Esophagus squamous epithelium (tissue), 5 donors: ENCODE measurements around the gene ATXN2. TPM values are rescaled to one million over a fixed set of nuclear protein-coding genes. Genes with fewer than 3 reads are reported as not detected.

Experiments
- DNase-seq: peaks from one replicate; lab custom pipeline; 2025; lab: John Stamatoyannopoulos, UW
- H3K27ac ChIP-seq, 4 donors: fragments of 200-600 bp; sonication (generic); one replicate each; pipeline ENCODE4 v1.5.1; 2016 to 2019; ENCODE audit warnings: mild to moderate bottlenecking in 1 of 4
- H3K27me3 ChIP-seq, 4 donors: fragments of 200-600 bp; sonication (generic); 1 replicate in 3 of 4; 2 replicates in 1 of 4; pipeline versions ENCODE4 v1.5.1 to v1.6.0; 2017 to 2021; ENCODE audit warnings: antibody characterized with exemption in 1 of 4
- H3K36me3 ChIP-seq, 3 donors: fragments of 200-600 bp; sonication (generic); one replicate each; pipeline ENCODE4 v1.5.1; 2016 to 2019
- H3K4me1 ChIP-seq, 3 donors: fragments of 200-600 bp; sonication (generic); one replicate each; pipeline ENCODE4 v1.5.1; 2017 to 2019
- H3K4me3 ChIP-seq, 4 donors: fragments of 200-600 bp; sonication (generic); 1 replicate in 3 of 4; 2 replicates in 1 of 4; pipeline ENCODE4 v1.5.1; 2016 to 2019; ENCODE audit warnings: mild to moderate bottlenecking in 2 of 4, moderate library complexity in 1 of 4
- H3K9me3 ChIP-seq, 3 donors: fragments of 200-600 bp; sonication (generic); one replicate each; pipeline ENCODE4 v1.5.1; 2016 to 2019
- CTCF ChIP-seq, 6 experiments: fragments of 450-650 bp in 4 of 6; fragments of 200-600 bp in 2 of 6; sonication (generic) in 2 of 6; IDR thresholded peaks; one replicate each; pipeline ENCODE4 v1.5.1; 2016 to 2019; ENCODE audit warnings: antibody characterized with exemption in 6 of 6, mild to moderate bottlenecking in 4 of 6, moderate library complexity in 4 of 6
- POLR2A ChIP-seq, 4 donors: fragments of 450-650 bp; IDR thresholded peaks; one replicate each; pipeline ENCODE4 v1.6.1; 2017; ENCODE audit warnings: antibody characterized with exemption in 4 of 4, mild to moderate bottlenecking in 4 of 4, moderate library complexity in 3 of 4
- WGBS, 2 donors: methylation state at CpG; one replicate each; pipeline ENCODE4 v1.1.5; 2018; 5-methylcytosine and 5-hydroxymethylcytosine counted together
- intact Hi-C: fragments of 100-400 bp; cut with DNase I; formaldehyde crosslinking; loops from one replicate; pipeline ENCODE4 v1.15.0; 2022
- total RNA-seq, 4 donors: library from RNA; depleted of rRNA; stranded (reverse); fragments of >200 nt; gene quantifications; one replicate each; pipeline ENCODE4 v1.1.0, GENCODE V29; 2016
- donor health status: DM: yes; HTN: yes; CAD: no.

The ATXN2 gene
- total RNA-seq, 4 donors from 2014 or later, result 11.4 to 36.2 (median 25.4) TPM

DNA sequence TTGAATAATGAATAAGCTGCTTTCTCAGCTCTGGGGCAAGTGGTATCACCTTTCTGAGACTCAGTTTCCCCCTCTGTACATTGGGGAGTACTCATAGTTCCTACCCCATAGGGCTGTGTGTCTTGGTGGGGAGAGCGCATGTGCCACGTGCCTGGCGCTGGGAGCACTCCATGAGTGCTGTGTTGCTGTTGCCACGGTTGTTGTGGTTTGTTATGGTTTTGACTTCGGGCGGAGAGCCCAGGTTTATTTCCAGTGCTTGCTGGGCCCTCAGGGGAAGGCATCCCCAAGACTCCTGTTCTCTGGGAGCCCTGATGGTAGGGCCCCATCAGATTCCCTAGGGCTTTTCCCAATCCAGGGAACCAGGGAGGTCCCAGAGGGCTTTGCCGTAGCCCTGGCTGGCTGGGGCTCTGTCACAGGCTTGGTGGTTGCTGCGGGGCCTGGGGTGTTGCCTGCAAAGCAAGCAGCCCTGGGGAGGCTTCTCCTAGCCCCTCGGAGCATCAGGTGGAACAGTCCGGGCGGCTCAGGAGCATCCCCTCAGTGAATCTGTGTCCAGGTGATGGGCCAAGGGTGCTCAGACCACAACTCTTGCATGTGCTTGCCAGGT, 174.8 kb downstream of the ATXN2 start:
- H3K36me3 ChIP-seq, result peaks cover 0 to 16% (median 0%) of the 10 kb centered on the region in 3 donors
- intact Hi-C loops, result no loop called here
- no peaks in the 10 kb centered on the region for H3K9me3 ChIP-seq
- H3K27me3 ChIP-seq, result no peaks in the 10 kb centered on the region
- H3K4me3 ChIP-seq, result no peak overlapping the region
- peaks cover 7 to 53% (median 23%) of the 10 kb centered on the region in 3 donors for H3K4me1 ChIP-seq
- no peak for TF ChIP-seq POLR2A (IDR thresholded peaks at IDR 0.05)
- no peak for TF ChIP-seq CTCF (IDR thresholded peaks at IDR 0.05)
- H3K27ac ChIP-seq, result no peak overlapping the region
- DNase-seq, result no peak
- 69% methylated on average over 5 of the region's 11 CpGs; no CpG with 5 or more reads in 1 of the 2 donors for WGBS, 2 donors

DNA sequence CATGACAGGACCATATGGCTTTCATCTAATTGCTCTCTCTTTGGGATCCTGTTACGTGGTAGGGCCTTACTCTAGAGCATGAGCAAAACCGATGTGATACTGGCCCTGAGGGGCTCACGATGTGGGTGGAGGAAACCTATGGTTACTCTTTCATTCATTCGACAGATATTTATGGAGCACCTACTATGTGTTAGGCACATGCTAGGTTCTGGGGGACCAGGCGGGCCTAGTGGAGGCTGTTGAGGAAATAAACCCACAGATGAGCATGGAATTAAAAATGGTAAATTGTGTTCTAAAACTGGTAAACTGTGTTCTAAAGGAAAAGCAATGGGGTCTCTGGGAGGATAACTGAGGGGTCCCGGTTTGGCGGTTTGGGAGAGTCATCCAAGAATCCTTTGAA, 178.6 kb downstream of the ATXN2 start:
- no peak for DNase-seq
- intact Hi-C loops, result no loop called here
- no peak overlapping the region for H3K27ac ChIP-seq
- TF ChIP-seq POLR2A (IDR thresholded peaks at IDR 0.05), result no peak
- TF ChIP-seq CTCF (IDR thresholded peaks at IDR 0.05), result no peak
- no peak overlapping the region for H3K4me3 ChIP-seq
- WGBS, 2 donors, result 88 to 89% methylated on average over 7 of the region's 7 CpGs
- no peaks in the 10 kb centered on the region for H3K27me3 ChIP-seq
- no peaks in the 10 kb centered on the region for H3K9me3 ChIP-seq
- H3K4me1 ChIP-seq, result peaks cover 0 to 19% (median 7%) of the 10 kb centered on the region in 3 donors
- peaks cover 0 to 31% (median 0%) of the 10 kb centered on the region in 3 donors for H3K36me3 ChIP-seq

- H3K4me3 ChIP-seq, result no peak overlapping the region
- no peaks in the 10 kb centered on the region for H3K9me3 ChIP-seq
- TF ChIP-seq POLR2A (IDR thresholded peaks at IDR 0.05) (no peak), CTCF (IDR thresholded peaks at IDR 0.05) (no peak)
- intact Hi-C loops, result no loop called here
- peaks cover 0 to 31% (median 0%) of the 10 kb centered on the region in 3 donors for H3K36me3 ChIP-seq
- peaks cover 0 to 12% (median 1%) of the 10 kb centered on the region in 3 donors for H3K4me1 ChIP-seq
- 95 to 96% methylated on average over 4 to 5 of the region's 5 CpGs for WGBS, 2 donors
- DNase-seq, result no peak
- no peaks in the 10 kb centered on the region for H3K27me3 ChIP-seq
- no peak overlapping the region for H3K27ac ChIP-seq
These were observed 179.3 kb downstream of the ATXN2 start for GRCh38 chr12:111419784-111420183.

GRCh38 chr12:111418594-111418880, 180.6 kb downstream of the ATXN2 start:
- Histone ChIP-seq H3K27me3 (no peaks in the 10 kb centered on the region), H3K36me3 (peaks cover 0 to 31% (median 0%) of the 10 kb centered on the region in 3 donors), H3K4me3 (no peak overlapping the region), H3K27ac (no peak overlapping the region), H3K4me1 (peaks cover 0 to 6% (median 5%) of the 10 kb centered on the region in 3 donors), H3K9me3 (no peaks in the 10 kb centered on the region)
- TF ChIP-seq CTCF (IDR thresholded peaks at IDR 0.05) (no peak), POLR2A (IDR thresholded peaks at IDR 0.05) (no peak)
- no peak for DNase-seq
- intact Hi-C loops, result no loop called here
- WGBS, 2 donors, result no CpG with 5 or more reads among the region's 30 CpGs

DNA sequence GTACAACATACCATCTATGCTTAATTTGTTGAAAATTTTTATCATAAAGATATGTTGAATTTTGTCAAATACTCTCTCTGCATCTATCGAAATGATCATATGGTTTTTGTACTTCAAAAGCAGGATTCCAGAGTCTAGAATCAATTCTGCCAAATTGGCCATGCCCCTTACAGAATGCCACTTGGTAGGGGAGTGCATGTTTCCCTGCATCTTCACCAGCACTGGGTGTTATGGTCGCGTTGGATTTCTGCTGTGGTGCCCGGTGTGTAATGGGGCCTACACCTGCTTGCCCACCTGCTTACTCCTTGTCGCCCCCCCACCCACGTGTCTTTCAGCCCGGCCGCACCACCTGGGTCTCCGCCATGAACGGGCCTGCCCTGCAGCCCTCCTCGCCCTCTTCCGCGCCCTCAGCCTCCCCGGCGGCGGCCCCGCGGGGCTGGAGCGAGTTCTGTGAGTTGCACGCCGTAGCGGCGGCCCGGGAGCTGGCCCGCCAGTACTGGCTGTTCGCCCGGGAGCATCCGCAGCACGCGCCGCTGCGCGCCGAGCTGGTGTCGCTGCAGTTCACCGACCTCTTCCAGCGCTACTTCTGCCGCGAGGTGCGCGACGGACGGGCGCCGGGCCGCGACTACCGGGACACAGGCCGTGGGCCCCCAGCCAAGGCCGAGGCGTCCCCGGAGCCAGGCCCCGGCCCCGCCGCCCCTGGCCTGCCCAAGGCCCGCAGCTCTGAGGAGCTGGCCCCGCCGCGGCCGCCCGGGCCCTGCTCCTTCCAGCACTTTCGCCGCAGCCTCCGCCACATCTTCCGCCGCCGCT, 181.1 kb downstream of the ATXN2 start:
- 70 to 87% methylated on average over 2 to 5 of the region's 67 CpGs for WGBS, 2 donors
- Histone ChIP-seq H3K4me3 (no peak overlapping the region), H3K9me3 (no peaks in the 10 kb centered on the region), H3K36me3 (peaks cover 0 to 31% (median 0%) of the 10 kb centered on the region in 3 donors), H3K27me3 (no peaks in the 10 kb centered on the region), H3K27ac (no peak overlapping the region), H3K4me1 (peaks cover 0 to 12% (median 8%) of the 10 kb centered on the region in 3 donors)
- DNase-seq, result no peak
- no peak for TF ChIP-seq CTCF (IDR thresholded peaks at IDR 0.05)
- no peak for TF ChIP-seq POLR2A (IDR thresholded peaks at IDR 0.05)
- intact Hi-C loops, result no loop called here
